ENCODE results near the gene RTRAF. TPM values are rescaled to one million over a fixed set of nuclear protein-coding genes. Genes with fewer than 3 reads are reported as not detected.

RTRAF gene
- polyA plus RNA-seq: 100 to 1,000 TPM in 3 of 4 donors, 10 to 100 TPM in 1; 98.1 to 189 (median 127) TPM
- long read RNA-seq, donor 1: 0 reads
- long read RNA-seq, donor 2, full-length matches to known transcripts: 39 of 39 reads
- long read RNA-seq, donor 2, partial matches to known transcripts: 0 of 39 reads
- long read RNA-seq, donor 2, other reads (novel, unspliced or antisense): 0 of 39 reads
- long read RNA-seq, donor 3, full-length matches to known transcripts: 54 of 59 reads
- long read RNA-seq, donor 3, partial matches to known transcripts: 5 of 59 reads
- long read RNA-seq, donor 3, other reads (novel, unspliced or antisense): 0 of 59 reads
- long read RNA-seq, donor 4, full-length matches to known transcripts: 3 of 3 reads
- long read RNA-seq, donor 4, partial matches to known transcripts: 0 of 3 reads
- long read RNA-seq, donor 4, other reads (novel, unspliced or antisense): 0 of 3 reads
- long read RNA-seq, donor 5, full-length matches to known transcripts: 12 of 12 reads
- long read RNA-seq, donor 5, partial matches to known transcripts: 0 of 12 reads
- long read RNA-seq, donor 5, other reads (novel, unspliced or antisense): 0 of 12 reads
- long read RNA-seq, donor 6, full-length matches to known transcripts: 62 of 67 reads
- long read RNA-seq, donor 6, partial matches to known transcripts: 5 of 67 reads
- long read RNA-seq, donor 6, other reads (novel, unspliced or antisense): 0 of 67 reads
- long read RNA-seq, donor 7: 0 reads
- long read RNA-seq, donor 8, full-length matches to known transcripts: 11 of 11 reads
- long read RNA-seq, donor 8, partial matches to known transcripts: 0 of 11 reads
- long read RNA-seq, donor 8, other reads (novel, unspliced or antisense): 0 of 11 reads
- long read RNA-seq, donor 9, full-length matches to known transcripts: 17 of 17 reads
- long read RNA-seq, donor 9, partial matches to known transcripts: 0 of 17 reads
- long read RNA-seq, donor 9, other reads (novel, unspliced or antisense): 0 of 17 reads
- long read RNA-seq, donor 10, full-length matches to known transcripts: 105 of 111 reads
- long read RNA-seq, donor 10, partial matches to known transcripts: 6 of 111 reads
- long read RNA-seq, donor 10, other reads (novel, unspliced or antisense): 0 of 111 reads

- Histone ChIP-seq H3K9me3 (ENCODE audit: control insufficient read depth in 2 of 2, insufficient read depth in 1 of 2, low read depth in 1 of 2, low read length in 1 of 2) (no peaks in the 10 kb centered on the region), H3K36me3 (ENCODE audit: control insufficient read depth in 3 of 3, insufficient read depth in 2 of 3, low read depth in 1 of 3, low read length in 3 of 3) (peaks cover 2 to 8% (median 3%) of the 10 kb centered on the region in 3 donors), H3K4me3 (ENCODE audit: low read depth in 1 of 3, low read length in 3 of 3) (peak within 1 kb of the TSS; percentile 51 to 93 (median 80)), H3K27me3 (ENCODE audit: control insufficient read depth in 3 of 3, insufficient read depth in 3 of 3, low read length in 3 of 3) (no peaks in the 10 kb centered on the region), H3K4me1 (ENCODE audit: control insufficient read depth in 3 of 3, insufficient read depth in 2 of 3, low read depth in 1 of 3, low read length in 2 of 3) (peaks cover 0 to 10% (median 8%) of the 10 kb centered on the region in 3 donors), H3K27ac (ENCODE audit: low read depth in 1 of 3, low read length in 2 of 3) (peak within 1 kb of the TSS; percentile 78 to 92 (median 89))
- whole genome bisulfite sequencing, 3 donors: 0 to 1% (median 1%) methylated on average over 71 to 72 of the region's 72 CpGs
- FAIRE-seq (no peak), DNase-seq (peak; percentile 92 to 98)
Measured at GRCh38 chr14:51989293-51990234, at the start of gene RTRAF. RTRAF (plus strand) TSS chr14:51989546; CDS start chr14:51989640, 94 bp downstream.

- Histone ChIP-seq H3K4me1 (ENCODE audit: control insufficient read depth in 3 of 3, insufficient read depth in 2 of 3, low read depth in 1 of 3, low read length in 2 of 3) (no peaks in the 10 kb centered on the region), H3K27ac (ENCODE audit: low read depth in 1 of 3, low read length in 2 of 3) (peak overlapping the region in 2 of 3 donors; percentile 10 to 36), H3K9me3 (ENCODE audit: control insufficient read depth in 2 of 2, insufficient read depth in 1 of 2, low read depth in 1 of 2, low read length in 1 of 2) (no peaks in the 10 kb centered on the region), H3K27me3 (ENCODE audit: control insufficient read depth in 3 of 3, insufficient read depth in 3 of 3, low read length in 3 of 3) (no peaks in the 10 kb centered on the region), H3K4me3 (ENCODE audit: low read depth in 1 of 3, low read length in 3 of 3) (no peak overlapping the region), H3K36me3 (ENCODE audit: control insufficient read depth in 3 of 3, insufficient read depth in 2 of 3, low read depth in 1 of 3, low read length in 3 of 3) (no peaks in the 10 kb centered on the region)
- no peak for FAIRE-seq
- no peak for DNase-seq
- WGBS, 3 donors: 66 to 77% (median 75%) methylated on average over 10 of the region's 10 CpGs
Measured at GRCh38 chr14:51939755-51940301, 49.5 kb upstream of the RTRAF start.

- no peak overlapping the region for H3K27ac ChIP-seq (ENCODE audit: low read depth in 1 of 3, low read length in 2 of 3)
- no peaks in the 10 kb centered on the region for H3K27me3 ChIP-seq (ENCODE audit: control insufficient read depth in 3 of 3, insufficient read depth in 3 of 3, low read length in 3 of 3)
- no peak for FAIRE-seq
- H3K4me1 ChIP-seq (ENCODE audit: control insufficient read depth in 3 of 3, insufficient read depth in 2 of 3, low read depth in 1 of 3, low read length in 2 of 3): no peaks in the 10 kb centered on the region
- DNase-seq: no peak
- no peaks in the 10 kb centered on the region for H3K36me3 ChIP-seq (ENCODE audit: control insufficient read depth in 3 of 3, insufficient read depth in 2 of 3, low read depth in 1 of 3, low read length in 3 of 3)
- 75 to 84% (median 84%) methylated on average over 2 of the region's 2 CpGs for WGBS, 3 donors
- no peaks in the 10 kb centered on the region for H3K9me3 ChIP-seq (ENCODE audit: control insufficient read depth in 2 of 2, insufficient read depth in 1 of 2, low read depth in 1 of 2, low read length in 1 of 2)
- no peak overlapping the region for H3K4me3 ChIP-seq (ENCODE audit: low read depth in 1 of 3, low read length in 3 of 3)
Measured at GRCh38 chr14:51942971-51943370, 46.4 kb upstream of the RTRAF start.

- H3K4me3 ChIP-seq (ENCODE audit: low read depth in 1 of 3, low read length in 3 of 3): no peak overlapping the region
- no peak overlapping the region for H3K27ac ChIP-seq (ENCODE audit: low read depth in 1 of 3, low read length in 2 of 3)
- no peak for FAIRE-seq
- H3K9me3 ChIP-seq (ENCODE audit: control insufficient read depth in 2 of 2, insufficient read depth in 1 of 2, low read depth in 1 of 2, low read length in 1 of 2): no peaks in the 10 kb centered on the region
- WGBS, 3 donors: 77 to 78% (median 78%) methylated on average over 2 of the region's 2 CpGs
- H3K36me3 ChIP-seq (ENCODE audit: control insufficient read depth in 3 of 3, insufficient read depth in 2 of 3, low read depth in 1 of 3, low read length in 3 of 3): no peaks in the 10 kb centered on the region
- H3K27me3 ChIP-seq (ENCODE audit: control insufficient read depth in 3 of 3, insufficient read depth in 3 of 3, low read length in 3 of 3): no peaks in the 10 kb centered on the region
- no peak for DNase-seq
- H3K4me1 ChIP-seq (ENCODE audit: control insufficient read depth in 3 of 3, insufficient read depth in 2 of 3, low read depth in 1 of 3, low read length in 2 of 3): no peaks in the 10 kb centered on the region
Measured at GRCh38 chr14:51950007-51950406, 39.3 kb upstream of the RTRAF start.

- Histone ChIP-seq H3K4me1 (ENCODE audit: control insufficient read depth in 3 of 3, insufficient read depth in 2 of 3, low read depth in 1 of 3, low read length in 2 of 3) (no peaks in the 10 kb centered on the region), H3K27ac (ENCODE audit: low read depth in 1 of 3, low read length in 2 of 3) (no peak overlapping the region), H3K9me3 (ENCODE audit: control insufficient read depth in 2 of 2, insufficient read depth in 1 of 2, low read depth in 1 of 2, low read length in 1 of 2) (no peaks in the 10 kb centered on the region), H3K27me3 (ENCODE audit: control insufficient read depth in 3 of 3, insufficient read depth in 3 of 3, low read length in 3 of 3) (no peaks in the 10 kb centered on the region), H3K4me3 (ENCODE audit: low read depth in 1 of 3, low read length in 3 of 3) (no peak overlapping the region), H3K36me3 (ENCODE audit: control insufficient read depth in 3 of 3, insufficient read depth in 2 of 3, low read depth in 1 of 3, low read length in 3 of 3) (no peaks in the 10 kb centered on the region)
- WGBS, 3 donors: 48 to 61% (median 55%) methylated on average over 3 of the region's 3 CpGs
- FAIRE-seq (no peak), DNase-seq (no peak)
Measured at GRCh38 chr14:51951656-51952055, 37.7 kb upstream of the RTRAF start.

GRCh38 chr14:51954031-51954430, 35.3 kb upstream of the RTRAF start:
- no peak overlapping the region for H3K4me3 ChIP-seq (ENCODE audit: low read depth in 1 of 3, low read length in 3 of 3)
- DNase-seq (no peak), FAIRE-seq (no peak)
- H3K9me3 ChIP-seq (ENCODE audit: control insufficient read depth in 2 of 2, insufficient read depth in 1 of 2, low read depth in 1 of 2, low read length in 1 of 2): peaks cover 0 to 9% of the 10 kb centered on the region in 2 donors
- H3K36me3 ChIP-seq (ENCODE audit: control insufficient read depth in 3 of 3, insufficient read depth in 2 of 3, low read depth in 1 of 3, low read length in 3 of 3): no peaks in the 10 kb centered on the region
- no peaks in the 10 kb centered on the region for H3K4me1 ChIP-seq (ENCODE audit: control insufficient read depth in 3 of 3, insufficient read depth in 2 of 3, low read depth in 1 of 3, low read length in 2 of 3)
- 79 to 88% (median 85%) methylated on average over 2 of the region's 2 CpGs for WGBS, 3 donors
- H3K27ac ChIP-seq (ENCODE audit: low read depth in 1 of 3, low read length in 2 of 3): no peak overlapping the region
- no peaks in the 10 kb centered on the region for H3K27me3 ChIP-seq (ENCODE audit: control insufficient read depth in 3 of 3, insufficient read depth in 3 of 3, low read length in 3 of 3)

- Histone ChIP-seq H3K27ac (ENCODE audit: low read depth in 1 of 3, low read length in 2 of 3) (no peak overlapping the region), H3K9me3 (ENCODE audit: control insufficient read depth in 2 of 2, insufficient read depth in 1 of 2, low read depth in 1 of 2, low read length in 1 of 2) (peaks cover 0 to 9% of the 10 kb centered on the region in 2 donors), H3K4me3 (ENCODE audit: low read depth in 1 of 3, low read length in 3 of 3) (no peak overlapping the region), H3K27me3 (ENCODE audit: control insufficient read depth in 3 of 3, insufficient read depth in 3 of 3, low read length in 3 of 3) (no peaks in the 10 kb centered on the region), H3K36me3 (ENCODE audit: control insufficient read depth in 3 of 3, insufficient read depth in 2 of 3, low read depth in 1 of 3, low read length in 3 of 3) (peaks cover 0 to 2% (median 0%) of the 10 kb centered on the region in 3 donors), H3K4me1 (ENCODE audit: control insufficient read depth in 3 of 3, insufficient read depth in 2 of 3, low read depth in 1 of 3, low read length in 2 of 3) (no peaks in the 10 kb centered on the region)
- 91 to 99% (median 95%) methylated on average over 3 of the region's 3 CpGs for WGBS, 3 donors
- FAIRE-seq: no peak
- no peak for DNase-seq
Measured at GRCh38 chr14:51954657-51955056, 34.7 kb upstream of the RTRAF start.

All from small intestine (tissue), 16 donors.